ENCODE measurements around the gene FASTK.

The FASTK gene

GRCh38 chr7:151113344-151114150 lies 32.9 kb upstream of the FASTK start:
- TF ChIP-seq EZH2phosphoT487 (conservative IDR thresholded peaks at IDR 0.05; ENCODE audit: low read length) (no peak), CTCF (IDR thresholded peaks at IDR 0.05; ENCODE audit: insufficient read depth, low read length, poor library complexity, severe bottlenecking) (no peak)
- no peaks in the 10 kb centered on the region for H3F3A ChIP-seq (ENCODE audit: insufficient read depth)
- no peaks in the 10 kb centered on the region for H3K27me3 ChIP-seq (ENCODE audit: low read length)
- H3K9me3 ChIP-seq (ENCODE audit: insufficient read depth, low read length) = no peaks in the 10 kb centered on the region
- no peaks in the 10 kb centered on the region for H3K9me2 ChIP-seq (replicated peaks; ENCODE audit: insufficient read depth, low read length)
- H3K79me2 ChIP-seq (ENCODE audit: insufficient read depth, low read length) = no peaks in the 10 kb centered on the region
- no peak overlapping the region for H3K9ac ChIP-seq (ENCODE audit: low read length)
- H4K20me1 ChIP-seq (ENCODE audit: low read depth, low read length) = no peaks in the 10 kb centered on the region
- H3K4me2 ChIP-seq (ENCODE audit: low read depth, low read length, poor library complexity, severe bottlenecking) = no peak overlapping the region
- no peak overlapping the region for H3K4me3 ChIP-seq (ENCODE audit: insufficient read depth, low read length, poor library complexity, severe bottlenecking)
- no peak overlapping the region for H2AFZ ChIP-seq (ENCODE audit: low read depth, low read length, severe bottlenecking)
- H3K36me3 ChIP-seq (ENCODE audit: low read length) = no peaks in the 10 kb centered on the region
- no peak overlapping the region for H3K27ac ChIP-seq (ENCODE audit: low read depth, low read length)

- TF ChIP-seq EZH2phosphoT487 (conservative IDR thresholded peaks at IDR 0.05; ENCODE audit: low read length) (no peak), CTCF (IDR thresholded peaks at IDR 0.05; ENCODE audit: insufficient read depth, low read length, poor library complexity, severe bottlenecking) (peak; percentile 54)
- H4K20me1 ChIP-seq (ENCODE audit: low read depth, low read length) = no peaks in the 10 kb centered on the region
- H3K79me2 ChIP-seq (ENCODE audit: insufficient read depth, low read length) = no peaks in the 10 kb centered on the region
- H3K9me2 ChIP-seq (replicated peaks; ENCODE audit: insufficient read depth, low read length) = no peaks in the 10 kb centered on the region
- no peak overlapping the region for H3K9ac ChIP-seq (ENCODE audit: low read length)
- H3F3A ChIP-seq (ENCODE audit: insufficient read depth) = no peaks in the 10 kb centered on the region
- no peak overlapping the region for H2AFZ ChIP-seq (ENCODE audit: low read depth, low read length, severe bottlenecking)
- no peak overlapping the region for H3K27ac ChIP-seq (ENCODE audit: low read depth, low read length)
- H3K36me3 ChIP-seq (ENCODE audit: low read length) = no peaks in the 10 kb centered on the region
- H3K4me2 ChIP-seq (ENCODE audit: low read depth, low read length, poor library complexity, severe bottlenecking) = no peak overlapping the region
- H3K27me3 ChIP-seq (ENCODE audit: low read length) = no peaks in the 10 kb centered on the region
- H3K4me3 ChIP-seq (ENCODE audit: insufficient read depth, low read length, poor library complexity, severe bottlenecking) = no peak overlapping the region
- H3K9me3 ChIP-seq (ENCODE audit: insufficient read depth, low read length) = no peaks in the 10 kb centered on the region
Observed at GRCh38 chr7:151110941-151111645, 30.5 kb upstream of the FASTK start.

- Histone ChIP-seq H3K79me2 (ENCODE audit: insufficient read depth, low read length) (no peaks in the 10 kb centered on the region), H3K27me3 (ENCODE audit: low read length) (no peaks in the 10 kb centered on the region), H3F3A (ENCODE audit: insufficient read depth) (no peaks in the 10 kb centered on the region), H3K4me3 (ENCODE audit: insufficient read depth, low read length, poor library complexity, severe bottlenecking) (no peak overlapping the region), H3K9me3 (ENCODE audit: insufficient read depth, low read length) (no peaks in the 10 kb centered on the region), H3K9ac (ENCODE audit: low read length) (no peak overlapping the region), H4K20me1 (ENCODE audit: low read depth, low read length) (no peaks in the 10 kb centered on the region), H3K36me3 (ENCODE audit: low read length) (no peaks in the 10 kb centered on the region), H3K4me2 (ENCODE audit: low read depth, low read length, poor library complexity, severe bottlenecking) (no peak overlapping the region), H3K9me2 (replicated peaks; ENCODE audit: insufficient read depth, low read length) (no peaks in the 10 kb centered on the region), H2AFZ (ENCODE audit: low read depth, low read length, severe bottlenecking) (no peak overlapping the region), H3K27ac (ENCODE audit: low read depth, low read length) (no peak overlapping the region)
- no peak for TF ChIP-seq EZH2phosphoT487 (conservative IDR thresholded peaks at IDR 0.05; ENCODE audit: low read length)
- TF ChIP-seq CTCF (IDR thresholded peaks at IDR 0.05; ENCODE audit: insufficient read depth, low read length, poor library complexity, severe bottlenecking) = no peak
Observed at GRCh38 chr7:151110236-151110940, 29.8 kb upstream of the FASTK start.

All from SU-DHL-6 (cell line).